K562 (cell line): ENCODE measurements around the gene DMD.

Experiments
- TBP ChIP-seq: optimal IDR thresholded peaks from 2 replicates; pipeline ENCODE3; 2011; ENCODE audit warnings: low read depth, low read length, improper control_type of control experiment
- TF ChIP-seq, protein P1 (sequence below): sonication (generic); formaldehyde crosslinking; IDR thresholded peaks from 2 replicates; pipeline ENCODE4 v1.8.1; 2023; ENCODE audit warnings: mild to moderate bottlenecking, missing genetic modification reagents

DNA sequence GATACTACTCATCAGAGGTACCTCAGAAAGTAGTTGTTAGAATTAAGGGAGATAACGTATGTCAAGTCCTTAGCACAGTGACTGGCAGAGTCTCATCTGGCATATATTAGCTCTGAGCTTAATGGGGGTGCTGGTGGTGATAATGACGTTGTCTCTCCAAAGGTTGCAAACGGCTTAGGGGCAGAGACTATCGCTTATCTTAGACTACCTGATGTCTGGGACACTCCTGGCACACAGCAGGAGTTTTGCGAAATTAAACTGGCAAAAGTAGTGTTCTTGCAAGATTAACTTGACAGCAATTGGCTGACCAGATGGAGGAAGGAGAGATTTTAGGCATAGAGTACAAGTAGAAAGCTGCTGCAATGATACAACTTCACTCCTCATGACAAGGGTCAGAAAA, 1839.4 kb downstream of the DMD start:
- TF ChIP-seq, protein P1, sequence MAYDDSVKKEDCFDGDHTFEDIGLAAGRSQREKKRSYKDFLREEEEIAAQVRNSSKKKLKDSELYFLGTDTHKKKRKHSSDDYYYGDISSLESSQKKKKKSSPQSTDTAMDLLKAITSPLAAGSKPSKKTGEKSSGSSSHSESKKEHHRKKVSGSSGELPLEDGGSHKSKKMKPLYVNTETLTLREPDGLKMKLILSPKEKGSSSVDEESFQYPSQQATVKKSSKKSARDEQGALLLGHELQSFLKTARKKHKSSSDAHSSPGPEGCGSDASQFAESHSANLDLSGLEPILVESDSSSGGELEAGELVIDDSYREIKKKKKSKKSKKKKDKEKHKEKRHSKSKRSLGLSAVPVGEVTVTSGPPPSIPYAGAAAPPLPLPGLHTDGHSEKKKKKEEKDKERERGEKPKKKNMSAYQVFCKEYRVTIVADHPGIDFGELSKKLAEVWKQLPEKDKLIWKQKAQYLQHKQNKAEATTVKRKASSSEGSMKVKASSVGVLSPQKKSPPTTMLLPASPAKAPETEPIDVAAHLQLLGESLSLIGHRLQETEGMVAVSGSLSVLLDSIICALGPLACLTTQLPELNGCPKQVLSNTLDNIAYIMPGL (CRISPR knock-in tag): no peak
- no peak for TF ChIP-seq TBP
